ENCODE measurements around the gene SPATA13. TPM values are rescaled to one million over a fixed set of nuclear protein-coding genes. Genes with fewer than 3 reads are reported as not detected.

The SPATA13 gene
- total and polyA plus RNA-seq, 2 donors (not counting 3 experiments of a cell fraction or from before 2014, with no cell fraction given), result 6.6 to 12.9 TPM

DNA sequence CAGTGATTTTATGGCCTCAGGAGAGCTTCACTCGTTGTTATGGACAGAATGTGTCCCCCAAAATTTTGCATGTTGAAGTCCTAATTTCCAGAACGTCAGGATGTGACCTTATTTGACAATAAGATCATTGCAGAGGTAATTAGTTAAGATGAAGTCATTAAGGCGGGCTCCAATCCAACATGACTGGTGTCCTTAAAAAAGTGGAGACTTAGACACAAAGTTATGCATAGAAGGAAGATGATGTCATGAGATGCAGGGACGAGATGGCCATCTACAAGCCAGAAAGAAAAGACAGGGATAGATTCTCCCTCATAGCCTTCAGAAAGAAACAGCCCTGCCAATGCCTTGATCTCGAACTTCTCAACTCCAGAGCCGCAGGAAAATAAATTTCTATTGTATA, 25.8 kb upstream of the SPATA13 start:
- no peaks in the 10 kb centered on the region for H3K9me3 ChIP-seq (replicated peaks; ENCODE audit: control insufficient read depth, insufficient read depth, low read length)
- FAIRE-seq (no peak), DNase-seq (ENCODE audit: low read depth, low spot score) (no peak)
- peaks cover 0 to 8% of the 10 kb centered on the region in 2 experiments for H3K27me3 ChIP-seq (ENCODE audit: control insufficient read depth in 2 of 2, insufficient read depth in 2 of 2, low read length in 2 of 2)
- no peak overlapping the region for H3K4me2 ChIP-seq (ENCODE audit: insufficient read depth, low read length)
- POLR2A ChIA-PET, result no interaction called here
- no peaks in the 10 kb centered on the region for H3K9me1 ChIP-seq (replicated peaks; ENCODE audit: control insufficient read depth, extremely low read depth, insufficient read depth, low read length)
- CTCF ChIA-PET, result interaction anchor here (1.4 to 2.5 kb wide), 3 partner anchors 11 to 94 kb away, joined by 4 to 11 read pairs (median 9); no protein-coding TSS in a partner anchor
- H3K27ac ChIP-seq (ENCODE audit: insufficient read depth, low read depth, low read length), result no peak overlapping the region
- BruUV-seq (replicated peaks), result no TSS peak
- no peak overlapping the region for H3K9ac ChIP-seq (replicated peaks; ENCODE audit: extremely low read depth, insufficient read depth, low read length)
- dilution Hi-C loops (cut with MboI; ENCODE audit: extremely low pct_ligation_motif_present, low sequenced_read_pairs) (no loop called here), intact Hi-C loops (cut with micrococcal nuclease) (no loop called here)
- H3K79me2 ChIP-seq (ENCODE audit: control insufficient read depth, insufficient read depth, low read length), result no peaks in the 10 kb centered on the region
- H3K36me3 ChIP-seq (ENCODE audit: control insufficient read depth in 2 of 2, extremely low read depth in 1 of 2, insufficient read depth in 2 of 2, low read length in 2 of 2), result no peaks in the 10 kb centered on the region
- no peak overlapping the region for H3K4me3 ChIP-seq (replicated peaks in 1 of 3; ENCODE audit: insufficient read depth in 1 of 3, low read depth in 1 of 3, low read length in 3 of 3)
- peaks cover 5% of the 10 kb centered on the region for H3K4me1 ChIP-seq (ENCODE audit: control insufficient read depth, extremely low read depth, insufficient read depth, low read length)
- no peaks in the 10 kb centered on the region for H4K20me1 ChIP-seq (replicated peaks; ENCODE audit: control insufficient read depth, extremely low read depth, insufficient read depth, low read length)
- TF ChIP-seq GATA2 (IDR thresholded peaks at IDR 0.05; ENCODE audit: insufficient read depth, insufficient read length, low read depth, low read length), result no peak
- no peak overlapping the region for H2AFZ ChIP-seq (ENCODE audit: low read depth, low read length)

DNA sequence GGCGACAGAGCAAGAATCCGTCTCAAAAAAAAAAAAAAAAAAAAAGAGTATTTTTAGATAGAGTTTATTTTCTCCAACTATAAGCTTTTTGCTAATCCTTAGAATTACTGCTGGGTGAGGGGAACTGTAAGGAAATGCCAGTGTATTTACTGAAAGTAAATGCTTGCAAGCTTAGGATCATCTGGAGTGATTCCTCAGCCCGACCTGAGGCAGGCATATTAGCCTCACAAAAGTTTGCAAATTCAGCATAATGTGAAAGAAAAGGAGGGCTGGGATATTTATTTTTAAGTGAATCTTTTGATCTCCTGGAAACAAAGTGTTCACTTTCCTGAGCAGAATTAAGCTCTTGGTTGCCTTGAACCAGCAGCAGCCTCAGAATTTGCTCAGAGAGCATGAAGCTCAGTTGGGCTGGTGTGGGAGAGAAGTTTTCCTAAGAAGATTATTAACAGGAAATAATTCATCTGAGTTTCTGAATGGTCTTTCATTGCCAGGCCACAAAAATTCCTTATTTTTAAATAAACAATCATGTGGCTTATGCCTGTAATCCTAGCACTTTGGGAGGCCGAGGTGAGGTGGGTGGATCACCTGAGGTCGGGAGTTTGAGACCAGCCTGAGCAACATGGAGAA, 24.7 kb upstream of the SPATA13 start:
- no TSS peak for BruUV-seq (replicated peaks)
- H3K27ac ChIP-seq (ENCODE audit: insufficient read depth, low read depth, low read length), result peak overlapping the region; percentile 29
- TF ChIP-seq FOS (IDR thresholded peaks at IDR 0.05; ENCODE audit: borderline replicate concordance, insufficient read depth, low read length) (no peak), POLR2A (IDR thresholded peaks at IDR 0.05; ENCODE audit: low read depth, low read length) (no peak), MYC (IDR thresholded peaks at IDR 0.05; ENCODE audit: low read depth, low read length) (no peak), JUN (IDR thresholded peaks at IDR 0.05; ENCODE audit: borderline replicate concordance, insufficient read depth, insufficient read length, low read depth) (no peak)
- H3K27me3 ChIP-seq (ENCODE audit: control insufficient read depth in 2 of 2, insufficient read depth in 2 of 2, low read length in 2 of 2), result peaks cover 0 to 5% of the 10 kb centered on the region in 2 experiments
- H3K4me2 ChIP-seq (ENCODE audit: insufficient read depth, low read length), result peak overlapping the region; percentile 47
- no peak for FAIRE-seq
- dilution Hi-C loops (cut with MboI; ENCODE audit: extremely low pct_ligation_motif_present, low sequenced_read_pairs), result no loop called here
- DNase-seq (ENCODE audit: low read depth, low spot score), result no peak
- intact Hi-C loops (cut with micrococcal nuclease), result no loop called here
- ChIA-PET POLR2A (interaction anchor here (1.0 kb wide), 1 partner anchor 10 kb away, joined by 3 read pairs; no protein-coding TSS in a partner anchor), CTCF (interaction anchor here (0.6 to 2.5 kb wide), 8 partner anchors 8 to 93 kb away, joined by 3 to 11 read pairs (median 4); no protein-coding TSS in a partner anchor)
- H2AFZ ChIP-seq (ENCODE audit: low read depth, low read length), result no peak overlapping the region
- H3K9ac ChIP-seq (replicated peaks; ENCODE audit: extremely low read depth, insufficient read depth, low read length), result no peak overlapping the region
- no peaks in the 10 kb centered on the region for H4K20me1 ChIP-seq (replicated peaks; ENCODE audit: control insufficient read depth, extremely low read depth, insufficient read depth, low read length)
- peaks cover 5% of the 10 kb centered on the region for H3K4me1 ChIP-seq (ENCODE audit: control insufficient read depth, extremely low read depth, insufficient read depth, low read length)
- H3K79me2 ChIP-seq (ENCODE audit: control insufficient read depth, insufficient read depth, low read length), result no peaks in the 10 kb centered on the region
- no peaks in the 10 kb centered on the region for H3K36me3 ChIP-seq (ENCODE audit: control insufficient read depth in 2 of 2, extremely low read depth in 1 of 2, insufficient read depth in 2 of 2, low read length in 2 of 2)
- H3K9me3 ChIP-seq (replicated peaks; ENCODE audit: control insufficient read depth, insufficient read depth, low read length), result no peaks in the 10 kb centered on the region
- H3K4me3 ChIP-seq (replicated peaks in 1 of 3; ENCODE audit: insufficient read depth in 1 of 3, low read depth in 1 of 3, low read length in 3 of 3), result no peak overlapping the region
- H3K9me1 ChIP-seq (replicated peaks; ENCODE audit: control insufficient read depth, extremely low read depth, insufficient read depth, low read length), result no peaks in the 10 kb centered on the region

All from endothelial cell of umbilical vein (primary cell).